Measurements from ENCODE around the gene PIP5K1B. TPM values are rescaled to one million over a fixed set of nuclear protein-coding genes. Genes with fewer than 3 reads are reported as not detected.

PIP5K1B gene
- polyA plus RNA-seq, 12 donors: 0.85 to 5.9 (median 1.4) TPM; not detected in 1

GRCh38 chr9:68738358-68738757, 33.3 kb downstream of the PIP5K1B start:
- DNase-seq: no peak

- no peak for DNase-seq
Measured at GRCh38 chr9:68739621-68740174, 34.7 kb downstream of the PIP5K1B start.

GRCh38 chr9:68740561-68740960, 35.5 kb downstream of the PIP5K1B start:
- DNase-seq: no peak

GRCh38 chr9:68741234-68741633, 36.2 kb downstream of the PIP5K1B start:
- no peak for DNase-seq

GRCh38 chr9:68741704-68742332, 36.8 kb downstream of the PIP5K1B start:
- DNase-seq: no peak

GRCh38 chr9:68742333-68742730, 37.3 kb downstream of the PIP5K1B start:
- no peak for DNase-seq

GRCh38 chr9:68744426-68744825, 39.4 kb downstream of the PIP5K1B start:
- DNase-seq: no peak

GRCh38 chr9:68746525-68746924, 41.5 kb downstream of the PIP5K1B start:
- no peak for DNase-seq

- no peak for DNase-seq
Measured at GRCh38 chr9:68747043-68747533, 42.0 kb downstream of the PIP5K1B start.

- no peak for DNase-seq
Measured at GRCh38 chr9:68749135-68749534, 44.1 kb downstream of the PIP5K1B start.

- no peak for DNase-seq
Measured at GRCh38 chr9:68749579-68750159, 44.6 kb downstream of the PIP5K1B start.

GRCh38 chr9:68750255-68750654, 45.2 kb downstream of the PIP5K1B start:
- no peak for DNase-seq

GRCh38 chr9:68750786-68751185, 45.7 kb downstream of the PIP5K1B start:
- DNase-seq: no peak

- DNase-seq: no peak
Measured at GRCh38 chr9:68751556-68751955, 46.5 kb downstream of the PIP5K1B start.

GRCh38 chr9:68755051-68755450, 50.0 kb downstream of the PIP5K1B start:
- no peak for DNase-seq

- no peak for DNase-seq
Measured at GRCh38 chr9:68755752-68756151, 50.7 kb downstream of the PIP5K1B start.

- DNase-seq: no peak
Measured at GRCh38 chr9:68759981-68760673, 55.1 kb downstream of the PIP5K1B start.

GRCh38 chr9:68760674-68761333, 55.8 kb downstream of the PIP5K1B start:
- DNase-seq: no peak

- DNase-seq: no peak
Measured at GRCh38 chr9:68762570-68762969, 57.5 kb downstream of the PIP5K1B start.

- no peak for DNase-seq
Measured at GRCh38 chr9:68763104-68763503, 58.1 kb downstream of the PIP5K1B start.

- no peak for DNase-seq
Measured at GRCh38 chr9:68768619-68769018, 63.6 kb downstream of the PIP5K1B start.

GRCh38 chr9:68769852-68770251, 64.8 kb downstream of the PIP5K1B start:
- no peak for DNase-seq
